IPS-11a (cell line): ENCODE data around the gene MRPL50.
"Not testable (repeated sequence)": the region's sequence is repeated elsewhere in the genome, so short reads cannot be mapped to it uniquely, and the experiment has no call there.

Source experiments
- H3K4me3 ChIP-seq: one replicate; pipeline ENCODE4 v1.5.1; 2013; ENCODE audit warnings: low read depth, low read length, control low read depth

The MRPL50 gene

GRCh38 chr9:101418518-101419430 is 20.4 kb upstream of the MRPL50 start:
- H3K4me3 ChIP-seq, result no peak overlapping the region

- no peak overlapping the region for H3K4me3 ChIP-seq
These were observed 19.6 kb upstream of the MRPL50 start for GRCh38 chr9:101417977-101418376.

- no peak overlapping the region for H3K4me3 ChIP-seq
These were observed 19.0 kb upstream of the MRPL50 start for GRCh38 chr9:101417389-101417788.

- no peak overlapping the region for H3K4me3 ChIP-seq
These were observed 17.2 kb upstream of the MRPL50 start for GRCh38 chr9:101415578-101415977.

GRCh38 chr9:101414839-101415238 is 16.4 kb upstream of the MRPL50 start:
- H3K4me3 ChIP-seq, result no peak overlapping the region

GRCh38 chr9:101409079-101409477 is 10.7 kb upstream of the MRPL50 start:
- H3K4me3 ChIP-seq, result no peak overlapping the region

- H3K4me3 ChIP-seq, result no peak overlapping the region
These were observed 10.1 kb upstream of the MRPL50 start for GRCh38 chr9:101408374-101409078.

- no peak overlapping the region for H3K4me3 ChIP-seq
These were observed 5.3 kb upstream of the MRPL50 start for GRCh38 chr9:101403516-101404285.

GRCh38 chr9:101400120-101400519 is 1.7 kb upstream of the MRPL50 start:
- no peak overlapping the region for H3K4me3 ChIP-seq

GRCh38 chr9:101399643-101399970 is 1.2 kb upstream of the MRPL50 start:
- H3K4me3 ChIP-seq, result peak overlapping the region; percentile 66

GRCh38 chr9:101398930-101399642 is 668 bp upstream of the MRPL50 start:
- peak overlapping the region; percentile 66 for H3K4me3 ChIP-seq

- H3K4me3 ChIP-seq, result peak overlapping the region; percentile 80
These were observed 711 bp downstream of the MRPL50 start for GRCh38 chr9:101397746-101398067.

- H3K4me3 ChIP-seq, result no peak overlapping the region
These were observed 3.7 kb downstream of the MRPL50 start for GRCh38 chr9:101394687-101395086.

GRCh38 chr9:101393135-101393534 is 5.3 kb downstream of the MRPL50 start:
- no peak overlapping the region for H3K4me3 ChIP-seq

- H3K4me3 ChIP-seq, result no peak overlapping the region
These were observed 9.9 kb downstream of the MRPL50 start for GRCh38 chr9:101388507-101388993.

GRCh38 chr9:101387871-101388506 is 10.4 kb downstream of the MRPL50 start:
- H3K4me3 ChIP-seq, result no peak overlapping the region

GRCh38 chr9:101384873-101385536 is 13.4 kb downstream of the MRPL50 start, which contains the start of gene BAAT:
TSS of gene BAAT (minus strand) at chr9:101385006. CDS start at chr9:101371404, 13,602 bp downstream.
- H3K4me3 ChIP-seq, result not testable (repeated sequence)

- H3K4me3 ChIP-seq, result no peak overlapping the region
These were observed 15.1 kb downstream of the MRPL50 start for GRCh38 chr9:101383361-101383760.

GRCh38 chr9:101381833-101382342 is 16.5 kb downstream of the MRPL50 start:
- H3K4me3 ChIP-seq, result no peak overlapping the region
